ENCODE data around the gene CELF2. TPM values are rescaled to one million over a fixed set of nuclear protein-coding genes. Genes with fewer than 3 reads are reported as not detected.

The CELF2 gene
- total RNA-seq, 1 experiment from 2014 or later, result 0.27 TPM

DNA sequence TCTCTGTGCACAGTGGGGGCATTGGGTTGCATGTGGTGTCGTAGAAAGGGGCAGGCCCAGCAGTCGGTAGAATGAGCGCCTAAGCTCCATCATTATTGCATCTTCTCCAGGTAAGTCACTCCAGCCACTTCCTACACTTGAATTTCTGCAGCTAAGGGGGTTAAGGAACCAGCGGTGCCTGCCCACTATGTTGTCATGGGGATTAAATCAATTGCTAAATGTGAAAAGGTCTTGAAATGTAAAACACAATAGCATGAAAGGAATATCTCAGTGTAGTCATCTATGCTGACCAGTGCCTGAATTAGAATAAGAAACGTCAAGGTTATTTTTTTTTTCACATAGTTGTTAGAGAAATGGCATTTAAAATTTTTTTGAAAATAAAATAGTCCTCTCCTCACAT is 15.2 kb upstream of the CELF2 start:
- Mint-ChIP-seq H3K9me3 (ENCODE audit: unreplicated experiment) (no peaks in the 10 kb centered on the region), H3K4me3 (ENCODE audit: unreplicated experiment) (no peak overlapping the region), H3K36me3 (ENCODE audit: insufficient read depth, unreplicated experiment) (no peaks in the 10 kb centered on the region), H3K27me3 (ENCODE audit: insufficient read depth, unreplicated experiment) (peaks cover 14% of the 10 kb centered on the region), H3K27ac (ENCODE audit: unreplicated experiment) (no peak overlapping the region), H3K4me1 (ENCODE audit: low read depth, unreplicated experiment) (no peaks in the 10 kb centered on the region)
- DNase-seq, result no peak
- POLR2A ChIA-PET, result no interaction called here
- intact Hi-C loops (cut with micrococcal nuclease; ENCODE audit: unreplicated experiment), result no loop called here
- no peaks in the 10 kb centered on the region for H3K27me3 ChIP-seq (replicated peaks; ENCODE audit: control insufficient read depth, insufficient read depth, low read length)
- no peak overlapping the region for H3K4me3 ChIP-seq (ENCODE audit: low read depth, low read length)
- no peaks in the 10 kb centered on the region for H3K4me1 ChIP-seq
- no peaks in the 10 kb centered on the region for H3K36me3 ChIP-seq (ENCODE audit: control insufficient read depth, insufficient read depth, low read length)
- TF ChIP-seq, protein P1, sequence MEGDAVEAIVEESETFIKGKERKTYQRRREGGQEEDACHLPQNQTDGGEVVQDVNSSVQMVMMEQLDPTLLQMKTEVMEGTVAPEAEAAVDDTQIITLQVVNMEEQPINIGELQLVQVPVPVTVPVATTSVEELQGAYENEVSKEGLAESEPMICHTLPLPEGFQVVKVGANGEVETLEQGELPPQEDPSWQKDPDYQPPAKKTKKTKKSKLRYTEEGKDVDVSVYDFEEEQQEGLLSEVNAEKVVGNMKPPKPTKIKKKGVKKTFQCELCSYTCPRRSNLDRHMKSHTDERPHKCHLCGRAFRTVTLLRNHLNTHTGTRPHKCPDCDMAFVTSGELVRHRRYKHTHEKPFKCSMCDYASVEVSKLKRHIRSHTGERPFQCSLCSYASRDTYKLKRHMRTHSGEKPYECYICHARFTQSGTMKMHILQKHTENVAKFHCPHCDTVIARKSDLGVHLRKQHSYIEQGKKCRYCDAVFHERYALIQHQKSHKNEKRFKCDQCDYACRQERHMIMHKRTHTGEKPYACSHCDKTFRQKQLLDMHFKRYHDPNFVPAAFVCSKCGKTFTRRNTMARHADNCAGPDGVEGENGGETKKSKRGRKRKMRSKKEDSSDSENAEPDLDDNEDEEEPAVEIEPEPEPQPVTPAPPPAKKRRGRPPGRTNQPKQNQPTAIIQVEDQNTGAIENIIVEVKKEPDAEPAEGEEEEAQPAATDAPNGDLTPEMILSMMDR (IDR thresholded peaks at IDR 0.05; ENCODE audit: insufficient read depth in 1 of 2, low read depth in 1 of 2, low read length in 1 of 2, severe bottlenecking in 1 of 2, unreplicated experiment in 1 of 2), result no peak
- H3K9me3 ChIP-seq, result no peaks in the 10 kb centered on the region
- CTCF ChIA-PET, result no interaction called here
- no TSS peak for BruUV-seq (replicated peaks)

DNA sequence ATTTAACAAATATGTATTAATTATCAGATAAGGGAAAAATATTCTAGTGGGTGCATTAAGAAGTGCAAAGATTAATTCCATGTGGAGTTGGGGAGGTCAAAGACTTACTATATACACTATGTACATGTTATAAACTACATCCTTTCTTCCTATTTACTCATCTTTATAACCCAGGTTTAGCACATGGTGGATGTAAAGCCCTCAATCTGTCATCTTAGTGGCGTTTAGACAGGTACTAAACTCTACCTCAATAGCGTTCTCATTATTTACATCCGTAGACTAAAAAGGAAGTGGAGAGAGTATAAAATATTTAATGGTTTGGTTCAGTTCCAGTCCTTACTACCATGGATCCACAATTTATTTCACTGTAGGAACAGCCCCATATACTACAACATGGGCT is 14.8 kb upstream of the CELF2 start:
- CTCF ChIA-PET, result no interaction called here
- Mint-ChIP-seq H3K36me3 (ENCODE audit: insufficient read depth, unreplicated experiment) (no peaks in the 10 kb centered on the region), H3K27me3 (ENCODE audit: insufficient read depth, unreplicated experiment) (peaks cover 12% of the 10 kb centered on the region), H3K27ac (ENCODE audit: unreplicated experiment) (no peak overlapping the region), H3K4me1 (ENCODE audit: low read depth, unreplicated experiment) (no peaks in the 10 kb centered on the region), H3K4me3 (ENCODE audit: unreplicated experiment) (no peak overlapping the region), H3K9me3 (ENCODE audit: unreplicated experiment) (no peaks in the 10 kb centered on the region)
- intact Hi-C loops (cut with micrococcal nuclease; ENCODE audit: unreplicated experiment), result no loop called here
- no peaks in the 10 kb centered on the region for H3K36me3 ChIP-seq (ENCODE audit: control insufficient read depth, insufficient read depth, low read length)
- TF ChIP-seq, protein P1 (IDR thresholded peaks at IDR 0.05; ENCODE audit: insufficient read depth in 1 of 2, low read depth in 1 of 2, low read length in 1 of 2, severe bottlenecking in 1 of 2, unreplicated experiment in 1 of 2), result no peak
- no TSS peak for BruUV-seq (replicated peaks)
- DNase-seq, result no peak
- no peaks in the 10 kb centered on the region for H3K4me1 ChIP-seq
- no peaks in the 10 kb centered on the region for H3K9me3 ChIP-seq
- POLR2A ChIA-PET, result no interaction called here
- no peak overlapping the region for H3K4me3 ChIP-seq (ENCODE audit: low read depth, low read length)
- H3K27me3 ChIP-seq (replicated peaks; ENCODE audit: control insufficient read depth, insufficient read depth, low read length), result no peaks in the 10 kb centered on the region

DNA sequence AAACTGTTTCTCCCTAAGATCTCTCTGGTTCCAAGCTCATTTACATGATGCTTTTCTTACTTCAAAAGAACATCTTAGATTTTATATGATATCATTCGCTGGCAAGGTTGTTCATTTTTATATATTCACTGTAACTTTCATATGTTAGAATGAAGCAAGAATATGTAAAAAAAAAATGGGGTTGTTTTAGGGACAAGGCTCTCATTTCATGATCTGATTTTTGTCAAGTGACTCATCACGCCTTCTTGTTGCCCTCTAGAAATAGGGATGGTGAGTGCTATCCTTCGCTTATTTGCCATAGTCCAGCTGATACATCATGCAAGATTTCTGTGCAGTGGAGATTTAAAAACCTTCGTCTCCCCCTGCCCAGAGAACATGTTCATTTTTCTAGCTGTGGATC is 14.0 kb upstream of the CELF2 start:
- H3K4me1 Mint-ChIP-seq (ENCODE audit: low read depth, unreplicated experiment), result no peaks in the 10 kb centered on the region
- H3K9me3 Mint-ChIP-seq (ENCODE audit: unreplicated experiment), result no peaks in the 10 kb centered on the region
- ChIA-PET CTCF (no interaction called here), POLR2A (no interaction called here)
- no peak overlapping the region for H3K27ac Mint-ChIP-seq (ENCODE audit: unreplicated experiment)
- no peak overlapping the region for H3K4me3 ChIP-seq (ENCODE audit: low read depth, low read length)
- DNase-seq, result no peak
- H3K4me1 ChIP-seq, result no peaks in the 10 kb centered on the region
- H3K27me3 Mint-ChIP-seq (ENCODE audit: insufficient read depth, unreplicated experiment), result peaks cover 15% of the 10 kb centered on the region
- H3K4me3 Mint-ChIP-seq (ENCODE audit: unreplicated experiment), result no peak overlapping the region
- H3K36me3 ChIP-seq (ENCODE audit: control insufficient read depth, insufficient read depth, low read length), result no peaks in the 10 kb centered on the region
- intact Hi-C loops (cut with micrococcal nuclease; ENCODE audit: unreplicated experiment), result no loop called here
- no peaks in the 10 kb centered on the region for H3K36me3 Mint-ChIP-seq (ENCODE audit: insufficient read depth, unreplicated experiment)
- no peaks in the 10 kb centered on the region for H3K27me3 ChIP-seq (replicated peaks; ENCODE audit: control insufficient read depth, insufficient read depth, low read length)
- BruUV-seq (replicated peaks), result no TSS peak
- no peaks in the 10 kb centered on the region for H3K9me3 ChIP-seq
- TF ChIP-seq, protein P1 (IDR thresholded peaks at IDR 0.05; ENCODE audit: insufficient read depth in 1 of 2, low read depth in 1 of 2, low read length in 1 of 2, severe bottlenecking in 1 of 2, unreplicated experiment in 1 of 2), result no peak
